HUES64 (cell line): ENCODE measurements around the gene SLC35B4.

ENCODE experiments used
- H3K27ac ChIP-seq: 2 replicates; pipeline ENCODE4 v1.7.0; 2013; ENCODE audit warnings: low read depth, low read length, inconsistent platforms
- H3K27me3 ChIP-seq: 2 replicates; pipeline ENCODE4 v1.6.1; 2013; ENCODE audit warnings: mild to moderate bottlenecking, low read length; ENCODE audit not compliant: insufficient read depth
- H3K36me3 ChIP-seq: 2 replicates; pipeline ENCODE4 v1.6.1; 2013; ENCODE audit warnings: mild to moderate bottlenecking, low read length; ENCODE audit not compliant: insufficient read depth
- H3K4me1 ChIP-seq: 2 replicates; pipeline ENCODE4 v1.6.1; 2013; ENCODE audit warnings: mild to moderate bottlenecking, low read length, moderate library complexity; ENCODE audit not compliant: insufficient read depth
- H3K4me3 ChIP-seq: 2 replicates; pipeline ENCODE4 v1.5.1; 2013; ENCODE audit warnings: mild to moderate bottlenecking, low read length, moderate library complexity
- H3K9ac ChIP-seq: 2 replicates; pipeline ENCODE4 v1.6.1; 2013; ENCODE audit warnings: mild to moderate bottlenecking, low read depth, low read length
- H3K9me3 ChIP-seq: 2 replicates; pipeline ENCODE4 v1.6.1; 2013; ENCODE audit warnings: low read depth, low read length; ENCODE audit not compliant: insufficient read depth
- WGBS: fragments of 150-250, 120-280 bp; methylation state at CpG from one replicate; pipeline ENCODE4 v1.1.7; 2013; ENCODE audit warnings: missing lambda C conversion rate; 5-methylcytosine and 5-hydroxymethylcytosine counted together

SLC35B4 gene

DNA sequence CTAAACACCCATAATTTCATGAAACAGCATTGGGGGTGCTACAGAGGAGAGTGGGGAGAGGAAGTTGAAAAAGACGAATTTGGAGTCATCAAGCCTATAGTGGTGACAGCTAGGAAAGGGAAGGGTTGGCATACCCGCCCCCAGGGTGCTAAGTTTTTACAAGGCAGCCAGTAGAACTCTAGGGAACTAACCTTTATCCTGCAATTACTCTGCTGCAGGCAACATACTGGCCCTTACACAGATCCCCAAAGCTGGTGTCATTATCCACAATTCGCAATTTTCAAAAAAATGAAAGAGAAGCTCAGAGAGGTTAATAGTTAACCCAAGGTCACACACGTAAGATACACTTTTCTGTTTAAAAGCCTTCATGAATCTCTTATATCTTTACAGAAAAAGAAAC is 14.2 kb upstream of the SLC35B4 start:
- H3K4me3 ChIP-seq = no peak overlapping the region
- 83% methylated on average over 4 of the region's 4 CpGs for WGBS
- H3K9ac ChIP-seq = no peak overlapping the region
- H3K27ac ChIP-seq = no peak overlapping the region
- no peaks in the 10 kb centered on the region for H3K4me1 ChIP-seq
- no peaks in the 10 kb centered on the region for H3K36me3 ChIP-seq
- no peaks in the 10 kb centered on the region for H3K27me3 ChIP-seq
- no peaks in the 10 kb centered on the region for H3K9me3 ChIP-seq

DNA sequence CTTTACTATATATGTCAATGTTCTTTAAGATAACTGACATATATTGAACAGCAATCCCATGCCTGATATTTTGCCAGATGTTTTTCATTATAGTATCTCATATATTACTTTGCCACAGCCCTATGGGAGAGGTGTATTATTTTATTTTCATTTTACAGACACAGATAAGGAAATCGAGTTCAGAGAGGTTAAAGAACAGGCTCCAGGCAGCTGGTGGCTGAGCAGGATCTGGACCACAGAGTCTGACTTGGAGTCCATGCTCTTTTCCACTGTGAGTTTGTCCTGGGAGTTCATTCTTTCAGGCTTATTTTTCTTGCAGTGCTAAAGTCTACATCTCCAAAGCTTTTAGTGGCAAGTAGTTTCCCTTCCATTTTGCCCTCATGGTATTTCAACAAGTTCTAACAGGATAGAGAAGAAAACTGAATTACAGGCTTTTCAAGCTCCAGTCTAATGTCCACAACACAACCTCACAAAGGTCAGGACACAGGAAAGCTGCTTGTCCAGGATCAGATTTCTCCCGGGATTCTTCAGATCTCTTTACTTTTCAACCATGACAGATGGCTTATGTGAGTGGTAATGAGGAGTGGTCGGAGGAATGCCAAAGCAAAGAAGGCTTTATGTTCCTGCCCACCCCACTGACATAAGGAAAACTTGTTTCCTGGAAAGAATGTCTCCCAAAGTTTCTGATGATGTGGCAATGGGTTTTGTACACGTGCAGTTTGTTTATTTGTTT is 13.1 kb upstream of the SLC35B4 start:
- H3K4me1 ChIP-seq = no peaks in the 10 kb centered on the region
- H3K9ac ChIP-seq = no peak overlapping the region
- no peak overlapping the region for H3K27ac ChIP-seq
- H3K36me3 ChIP-seq = no peaks in the 10 kb centered on the region
- H3K9me3 ChIP-seq = no peaks in the 10 kb centered on the region
- no peaks in the 10 kb centered on the region for H3K27me3 ChIP-seq
- WGBS = 86% methylated on average over 3 of the region's 4 CpGs
- H3K4me3 ChIP-seq = no peak overlapping the region

GRCh38 chr7:134328900-134329299 is 12.2 kb upstream of the SLC35B4 start:
- Histone ChIP-seq H3K9ac (no peak overlapping the region), H3K9me3 (no peaks in the 10 kb centered on the region), H3K36me3 (no peaks in the 10 kb centered on the region), H3K4me3 (no peak overlapping the region), H3K27me3 (no peaks in the 10 kb centered on the region), H3K4me1 (no peaks in the 10 kb centered on the region), H3K27ac (no peak overlapping the region)
- WGBS = 41% methylated on average over 2 of the region's 2 CpGs

GRCh38 chr7:134327896-134328295 is 11.2 kb upstream of the SLC35B4 start:
- no peak overlapping the region for H3K9ac ChIP-seq
- WGBS = 33% methylated on average over 6 of the region's 7 CpGs
- H3K4me3 ChIP-seq = no peak overlapping the region
- no peak overlapping the region for H3K27ac ChIP-seq
- no peaks in the 10 kb centered on the region for H3K36me3 ChIP-seq
- H3K9me3 ChIP-seq = no peaks in the 10 kb centered on the region
- no peaks in the 10 kb centered on the region for H3K27me3 ChIP-seq
- no peaks in the 10 kb centered on the region for H3K4me1 ChIP-seq

- Histone ChIP-seq H3K9me3 (no peaks in the 10 kb centered on the region), H3K9ac (no peak overlapping the region), H3K36me3 (no peaks in the 10 kb centered on the region), H3K27me3 (no peaks in the 10 kb centered on the region), H3K4me3 (no peak overlapping the region), H3K4me1 (no peaks in the 10 kb centered on the region), H3K27ac (no peak overlapping the region)
- WGBS = no CpG with 5 or more reads among the region's 2 CpGs
Observed at GRCh38 chr7:134324107-134324506, 7.4 kb upstream of the SLC35B4 start.

GRCh38 chr7:134320201-134320600 is 3.5 kb upstream of the SLC35B4 start:
- no peak overlapping the region for H3K9ac ChIP-seq
- peaks cover 5% of the 10 kb centered on the region; the same call in 1 of the 2 replicates for H3K4me1 ChIP-seq
- no peaks in the 10 kb centered on the region for H3K9me3 ChIP-seq
- 87% methylated on average over 5 of the region's 5 CpGs for WGBS
- no peak overlapping the region for H3K4me3 ChIP-seq
- H3K36me3 ChIP-seq = no peaks in the 10 kb centered on the region
- no peaks in the 10 kb centered on the region for H3K27me3 ChIP-seq
- no peak overlapping the region for H3K27ac ChIP-seq

DNA sequence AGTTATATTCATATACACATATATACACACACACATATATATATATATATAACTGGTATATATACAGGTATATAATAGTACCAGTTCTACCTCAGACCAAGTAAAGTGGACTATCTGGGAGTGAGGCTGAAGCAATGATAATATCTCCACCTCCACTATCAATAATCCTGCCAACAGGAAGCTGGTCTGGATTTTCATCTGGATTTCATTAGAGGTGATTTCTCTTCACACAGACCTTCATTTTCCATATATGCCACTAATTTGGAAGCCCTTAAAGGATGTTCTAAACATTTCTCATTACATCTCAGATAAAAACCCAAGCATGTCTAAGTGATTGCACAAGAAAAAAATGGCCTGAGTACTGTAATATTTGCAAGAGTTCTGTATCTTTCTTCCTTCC is 1.7 kb upstream of the SLC35B4 start:
- no peak overlapping the region for H3K4me3 ChIP-seq
- peaks cover 5% of the 10 kb centered on the region; the same call in 1 of the 2 replicates for H3K4me1 ChIP-seq
- no peaks in the 10 kb centered on the region for H3K36me3 ChIP-seq
- H3K27me3 ChIP-seq = no peaks in the 10 kb centered on the region
- H3K27ac ChIP-seq = no peak overlapping the region
- H3K9ac ChIP-seq = no peak overlapping the region
- no peaks in the 10 kb centered on the region for H3K9me3 ChIP-seq

- Histone ChIP-seq H3K36me3 (no peaks in the 10 kb centered on the region), H3K9ac (no peak overlapping the region), H3K27ac (no peak overlapping the region), H3K27me3 (no peaks in the 10 kb centered on the region), H3K4me3 (peak overlapping the region; percentile 76), H3K4me1 (peaks cover 5% of the 10 kb centered on the region; the same call in 1 of the 2 replicates), H3K9me3 (no peaks in the 10 kb centered on the region)
- 81% methylated on average over 7 of the region's 7 CpGs for WGBS
Observed at GRCh38 chr7:134317434-134317833, 704 bp upstream of the SLC35B4 start.

GRCh38 chr7:134315679-134316538 is 821 bp downstream of the SLC35B4 start:
- peak overlapping the region; percentile 76 for H3K9ac ChIP-seq
- H3K4me1 ChIP-seq = peaks cover 5% of the 10 kb centered on the region; the same call in 1 of the 2 replicates
- no peaks in the 10 kb centered on the region for H3K9me3 ChIP-seq
- H3K4me3 ChIP-seq = peak overlapping the region; percentile 76
- WGBS = 25% methylated on average over 19 of the region's 20 CpGs
- no peaks in the 10 kb centered on the region for H3K27me3 ChIP-seq
- no peaks in the 10 kb centered on the region for H3K36me3 ChIP-seq
- H3K27ac ChIP-seq = peak overlapping the region; percentile 57; the same call in 1 of the 2 replicates

- WGBS = 100% methylated on average over 1 of the region's 1 CpG
Observed at GRCh38 chr7:134313543-134313942, 3.2 kb downstream of the SLC35B4 start.

DNA sequence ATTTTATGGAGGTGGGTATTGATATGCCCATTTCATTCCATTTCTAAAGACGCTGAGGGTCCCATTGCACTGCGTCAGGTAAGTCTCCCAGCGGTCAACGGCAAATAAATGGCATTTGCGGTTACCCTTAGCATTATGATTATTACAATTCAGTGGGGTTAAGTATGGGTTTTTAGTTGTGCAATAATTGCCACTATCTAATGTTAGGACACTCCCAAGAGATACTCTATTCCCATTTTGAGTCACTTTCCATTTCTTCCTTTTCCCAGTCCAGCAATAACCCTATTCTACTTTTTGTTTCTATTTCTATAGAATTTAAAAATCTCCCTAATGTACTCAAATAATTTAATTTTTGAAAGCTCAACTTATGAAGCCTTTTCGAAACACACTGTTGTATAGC is 4.0 kb downstream of the SLC35B4 start:
- Histone ChIP-seq H3K9me3 (no peaks in the 10 kb centered on the region), H3K4me3 (no peak overlapping the region), H3K36me3 (peaks cover 6% of the 10 kb centered on the region; the same call in 1 of the 2 replicates), H3K27me3 (no peaks in the 10 kb centered on the region), H3K27ac (no peak overlapping the region), H3K4me1 (peaks cover 5% of the 10 kb centered on the region; the same call in 1 of the 2 replicates), H3K9ac (no peak overlapping the region)
- 79% methylated on average over 6 of the region's 6 CpGs for WGBS

More at GRCh38 chr7:134313543-134313942, 3.2 kb downstream of the SLC35B4 start:
- H3K27me3 ChIP-seq = no peaks in the 10 kb centered on the region
- peaks cover 5% of the 10 kb centered on the region; the same call in 1 of the 2 replicates for H3K4me1 ChIP-seq
- no peaks in the 10 kb centered on the region for H3K9me3 ChIP-seq
- no peak overlapping the region for H3K27ac ChIP-seq
- peaks cover 5% of the 10 kb centered on the region; the same call in 1 of the 2 replicates for H3K36me3 ChIP-seq
- no peak overlapping the region for H3K9ac ChIP-seq
- H3K4me3 ChIP-seq = no peak overlapping the region
